ENCODE data around the gene SLC38A8.

Gene SLC38A8

DNA sequence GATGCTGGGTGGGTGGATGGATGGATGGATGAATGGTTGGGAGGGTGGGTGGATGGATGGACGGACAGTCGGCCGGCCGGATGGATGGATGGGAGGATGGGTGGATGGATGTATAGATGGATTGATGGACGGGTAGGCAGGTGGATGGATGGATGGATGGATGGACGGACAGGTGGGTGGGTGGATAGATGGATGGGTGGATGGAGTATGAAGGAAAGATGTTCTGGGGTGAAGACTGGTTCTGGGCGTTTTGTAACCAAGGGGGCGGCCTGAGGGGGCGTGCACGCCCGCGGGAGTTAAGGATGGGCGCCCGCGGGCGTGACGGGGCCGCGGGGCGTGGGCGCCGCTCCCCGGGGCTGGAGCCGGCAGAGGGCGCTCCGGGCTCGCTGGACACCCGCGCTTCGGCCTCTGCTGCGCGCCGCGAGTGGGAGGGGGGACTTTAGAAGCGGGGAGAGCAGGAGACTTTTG lies 74.7 kb downstream of the SLC38A8 start, which contains the start of gene NECAB2:
Gene NECAB2 (plus strand): TSS at position 407 of the 468 bp plus-strand sequence. CDS start 405 bp downstream, outside the sequence.
- no peak for DNase-seq

DNA sequence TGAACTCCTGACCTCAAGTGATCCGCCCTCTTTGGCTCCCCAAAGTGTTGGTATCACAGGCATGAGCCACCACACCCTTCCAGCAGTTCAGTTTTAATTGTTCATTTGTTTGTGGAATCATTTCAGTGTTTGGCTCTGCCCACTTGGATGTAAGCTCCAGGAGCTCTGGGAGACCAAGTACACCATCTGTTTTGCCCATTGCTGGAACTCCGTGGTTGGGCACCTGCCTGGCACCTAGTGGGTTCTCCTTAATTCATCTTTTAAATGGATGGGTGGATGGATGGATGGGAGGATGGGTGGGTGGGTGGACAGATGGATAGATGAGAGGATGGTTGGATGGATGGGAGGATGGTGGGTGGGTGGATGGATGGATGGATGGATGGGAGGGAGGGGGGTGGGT lies 75.5 kb downstream of the SLC38A8 start:
- DNase-seq, result no peak

DNA sequence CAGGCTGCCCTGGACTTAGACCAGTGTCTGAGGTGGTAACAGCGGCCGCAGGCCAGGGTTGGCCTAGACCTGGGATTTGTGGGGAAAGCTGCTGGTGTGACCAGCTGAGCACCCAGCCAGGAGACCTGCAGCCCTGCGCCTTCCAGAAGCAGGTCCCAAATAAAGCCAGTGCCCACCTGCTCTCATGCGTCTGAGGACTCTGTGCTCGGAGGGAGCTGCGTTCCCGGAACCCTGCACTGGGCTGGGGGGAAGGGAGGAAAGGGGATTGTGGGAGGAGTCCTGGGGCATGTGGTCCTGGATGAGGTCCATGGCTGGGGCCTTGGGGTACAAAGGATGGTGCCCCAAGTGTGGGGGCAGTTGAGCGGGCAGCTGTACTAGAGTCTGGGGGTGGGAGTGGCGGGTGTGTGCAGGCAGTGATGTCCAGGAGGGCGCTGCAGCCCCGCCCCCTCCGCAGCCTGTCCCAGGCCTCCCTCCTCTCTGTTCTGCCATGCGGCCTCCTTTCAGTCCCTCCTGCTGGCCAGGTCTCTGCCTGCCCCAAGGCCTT lies 76.4 kb downstream of the SLC38A8 start:
- no peak for DNase-seq

DNA sequence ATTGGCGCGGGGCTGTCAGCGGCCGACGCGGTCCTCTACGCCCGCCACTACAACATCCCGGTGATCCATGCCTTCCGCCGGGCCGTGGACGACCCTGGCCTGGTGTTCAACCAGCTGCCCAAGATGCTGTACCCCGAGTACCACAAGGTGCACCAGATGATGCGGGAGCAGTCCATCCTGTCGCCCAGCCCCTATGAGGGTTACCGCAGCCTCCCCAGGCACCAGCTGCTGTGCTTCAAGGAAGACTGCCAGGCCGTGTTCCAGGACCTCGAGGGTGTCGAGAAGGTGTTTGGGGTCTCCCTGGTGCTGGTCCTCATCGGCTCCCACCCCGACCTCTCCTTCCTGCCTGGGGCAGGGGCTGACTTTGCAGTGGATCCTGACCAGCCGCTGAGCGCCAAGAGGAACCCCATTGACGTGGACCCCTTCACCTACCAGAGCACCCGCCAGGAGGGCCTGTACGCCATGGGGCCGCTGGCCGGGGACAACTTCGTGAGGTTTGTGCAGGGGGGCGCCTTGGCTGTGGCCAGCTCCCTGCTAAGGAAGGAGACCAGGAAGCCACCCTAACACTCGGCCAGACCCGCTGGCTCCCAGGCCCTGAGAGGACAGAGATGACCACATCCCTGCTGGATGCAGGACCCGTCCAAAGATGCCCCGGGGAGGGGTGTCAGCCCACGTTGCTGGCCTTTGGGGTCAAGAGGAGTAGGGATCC lies 77.0 kb downstream of the SLC38A8 start:
- DNase-seq, result no peak

DNA sequence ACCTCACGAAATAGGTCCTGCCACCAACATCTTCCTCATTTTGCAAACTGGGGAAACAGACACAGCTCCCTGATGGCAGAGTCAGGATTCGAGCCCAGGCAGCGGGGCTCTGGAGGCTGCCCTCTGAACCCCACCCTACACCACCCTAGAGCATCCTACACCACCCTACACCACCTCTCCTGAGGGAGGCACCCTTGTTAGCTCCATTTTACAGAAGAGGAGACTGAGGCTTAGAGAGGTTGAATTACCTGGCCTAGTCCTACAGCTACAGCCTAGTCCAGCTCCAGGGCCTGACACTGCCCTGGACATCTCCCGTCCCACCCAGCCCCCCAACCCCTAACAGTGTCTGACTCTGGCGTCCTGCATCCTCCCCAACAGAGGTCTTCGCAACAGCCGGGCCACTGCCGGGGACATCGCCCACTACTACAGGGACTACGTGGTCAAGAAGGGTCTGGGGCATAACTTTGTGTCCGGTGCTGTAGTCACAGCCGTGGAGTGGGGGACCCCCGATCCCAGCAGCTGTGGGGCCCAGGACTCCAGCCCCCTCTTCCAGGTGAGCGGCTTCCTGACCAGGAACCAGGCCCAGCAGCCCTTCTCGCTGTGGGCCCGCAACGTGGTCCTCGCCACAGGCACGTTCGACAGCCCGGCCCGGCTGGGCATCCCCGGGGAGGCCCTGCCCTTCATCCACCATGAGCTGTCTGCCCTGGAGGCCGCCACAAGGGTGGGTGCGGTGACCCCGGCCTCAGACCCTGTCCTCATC lies 77.7 kb downstream of the SLC38A8 start:
- no peak for DNase-seq

DNA sequence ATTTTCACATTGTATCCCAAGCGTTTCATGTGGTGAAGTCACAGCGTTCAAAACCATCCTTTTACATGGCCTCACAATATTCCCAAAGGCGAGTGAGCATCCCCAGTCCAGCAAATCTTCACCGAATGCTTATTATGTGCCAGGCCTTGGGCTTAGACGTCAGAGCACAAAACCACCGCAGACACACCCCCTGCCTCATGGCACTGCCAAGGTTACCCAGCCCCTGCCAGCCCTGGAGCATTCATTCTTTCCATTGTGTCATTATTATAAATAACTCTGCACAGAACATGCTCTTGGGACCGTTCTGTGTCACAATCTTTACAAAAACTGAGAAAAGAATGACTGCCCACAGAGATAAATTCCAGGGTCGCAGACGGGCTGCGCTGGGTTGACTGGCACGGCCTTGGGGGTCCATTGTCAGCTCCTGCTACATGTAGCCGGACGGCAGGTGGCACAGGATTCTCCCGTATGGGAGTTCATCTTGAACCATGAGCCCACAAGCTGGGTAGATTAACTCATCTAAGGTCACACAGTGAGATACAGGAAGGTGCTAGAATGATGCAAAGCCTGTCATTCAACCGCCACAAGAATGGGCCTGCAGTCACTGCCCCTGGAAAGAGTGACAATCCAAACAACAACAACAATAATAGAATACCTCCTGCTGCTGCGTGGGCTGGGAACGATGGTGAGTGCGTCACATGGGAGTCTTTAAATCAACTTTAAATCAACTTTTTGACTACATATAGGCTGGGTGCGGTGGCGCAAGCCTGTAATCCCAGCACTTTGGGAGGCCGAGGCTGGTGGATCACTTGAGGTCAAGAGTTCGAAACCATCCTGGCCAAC lies 79.1 kb downstream of the SLC38A8 start:
- no peak for DNase-seq

DNA sequence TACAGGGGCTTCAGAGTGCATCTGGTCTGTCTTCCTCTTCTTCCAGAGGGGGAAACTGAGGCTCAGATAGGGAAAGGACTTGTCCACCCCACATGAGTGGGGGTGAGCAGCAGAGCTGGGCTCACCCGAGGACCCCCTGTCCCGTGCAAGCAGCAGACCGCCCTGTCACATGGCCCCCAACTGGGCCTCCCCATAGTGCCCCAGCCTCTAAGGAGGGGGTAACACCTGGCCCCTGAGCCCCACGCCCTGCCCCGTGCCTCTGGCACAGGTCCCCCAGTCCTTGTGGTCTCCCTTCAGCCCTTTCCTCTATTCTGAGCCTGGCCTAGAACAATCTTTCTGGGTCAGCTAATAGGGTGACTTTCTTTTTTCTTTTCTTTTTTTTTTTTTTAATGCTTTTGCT lies 81.0 kb downstream of the SLC38A8 start:
- DNase-seq, result no peak

DNA sequence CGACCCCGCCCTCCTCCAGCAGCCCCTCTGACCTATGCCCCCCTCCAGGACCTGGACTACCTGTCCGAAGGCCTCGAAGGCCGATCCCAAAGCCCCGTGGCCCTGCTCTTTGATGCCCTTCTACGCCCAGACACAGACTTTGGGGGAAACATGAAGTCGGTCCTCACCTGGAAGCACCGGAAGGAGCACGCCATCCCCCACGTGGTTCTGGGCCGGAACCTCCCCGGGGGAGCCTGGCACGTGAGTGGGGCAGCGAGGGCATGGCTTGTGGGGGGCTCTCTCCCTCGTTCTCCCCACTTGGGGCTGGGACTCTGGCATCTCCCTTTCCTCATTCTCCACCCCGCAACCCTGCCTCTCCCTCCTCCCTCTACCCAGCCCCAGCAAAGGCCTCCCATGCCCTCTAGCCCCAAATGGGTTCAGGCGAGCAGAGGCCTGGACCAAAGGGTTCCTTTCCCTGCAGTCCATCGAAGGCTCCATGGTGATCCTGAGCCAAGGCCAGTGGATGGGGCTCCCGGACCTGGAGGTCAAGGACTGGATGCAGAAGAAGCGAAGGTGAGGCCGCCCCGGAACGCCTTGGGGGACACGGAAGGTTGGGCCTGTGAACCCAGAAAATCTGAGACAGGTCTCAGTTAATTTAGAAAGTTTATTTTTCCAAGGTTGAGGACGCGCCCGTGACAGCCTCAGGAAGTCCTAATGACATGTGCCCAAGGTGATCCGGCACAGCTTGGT lies 81.9 kb downstream of the SLC38A8 start:
- DNase-seq, result no peak

Measured in activated effector memory CD4-positive, alpha-beta T cell treated with Interleukin-2 at 50 U/mL for 16 hours (primary cell).